Uterus (tissue), 4 donors: Measurements from ENCODE around the gene BIRC3. TPM values are rescaled to one million over a fixed set of nuclear protein-coding genes. Genes with fewer than 3 reads are reported as not detected.
A peak's percentile ranks its signal among the peaks of the same experiment; 100 is the strongest.

Experiments
- DNase-seq, 2 donors: peaks; one replicate each; pipeline ENCODE4 v3.0.0-alpha.2; 2019 to 2020
- H3K27ac ChIP-seq, 2 donors: fragments of 200-600 bp; sonication (generic); 1 replicate in 1 of 2; 2 replicates in 1 of 2; pipeline ENCODE4 v1.5.1; 2016 to 2018
- H3K27me3 ChIP-seq, 2 donors: fragments of 200-600 bp; sonication (generic); one replicate each; pipeline ENCODE4 v1.5.1; 2018 to 2019; ENCODE audit warnings: control low read depth in 1 of 2
- H3K36me3 ChIP-seq, 2 donors: fragments of 200-600 bp; sonication (generic); one replicate each; pipeline ENCODE4 v1.5.1; 2019; ENCODE audit warnings: control low read depth in 1 of 2
- H3K4me1 ChIP-seq, 2 donors: fragments of 200-600 bp; sonication (generic); one replicate each; pipeline ENCODE4 v1.5.1; 2018 to 2019; ENCODE audit warnings: control low read depth in 1 of 2
- H3K4me3 ChIP-seq, 2 donors: fragments of 200-600 bp; sonication (generic); 1 replicate in 1 of 2; 2 replicates in 1 of 2; pipeline ENCODE4 v1.5.1; 2018 to 2019; ENCODE audit warnings: mild to moderate bottlenecking in 1 of 2
- H3K9me3 ChIP-seq, 2 donors: fragments of 200-600 bp; sonication (generic); one replicate each; pipeline ENCODE4 v1.5.1; 2019; ENCODE audit warnings: control low read depth in 1 of 2
- CTCF ChIP-seq, 4 experiments: fragments of 200-600 bp in 2 of 4; fragments of 450-650 bp in 2 of 4; sonication (generic) in 2 of 4; IDR thresholded peaks; one replicate each; pipeline ENCODE4 v1.5.1; 2016 to 2019; ENCODE audit warnings: antibody characterized with exemption in 4 of 4, mild to moderate bottlenecking in 2 of 4, moderate library complexity in 1 of 4
- POLR2A ChIP-seq, 2 donors: fragments of 450-650 bp; IDR thresholded peaks; one replicate each; pipeline ENCODE4 v1.6.1; 2016; ENCODE audit warnings: antibody characterized with exemption in 2 of 2, mild to moderate bottlenecking in 1 of 2, moderate library complexity in 1 of 2
- intact Hi-C: fragments of 100-400 bp; cut with DNase I; formaldehyde crosslinking; loops from one replicate; pipeline ENCODE4 v1.15.1; 2023; ENCODE audit warnings: low total_unique reads
- total RNA-seq, 4 donors: library from RNA; depleted of rRNA in 3 of 4; stranded (reverse); fragments of >200 nt in 3 of 4; gene quantifications; one replicate each; pipeline versions ENCODE4 v1.1.0 to v1.2.4, GENCODE V29; 2014 to 2023
- donor health status: DM: yes; HTN: yes; CAD: no.

Gene BIRC3
- total RNA-seq, 4 donors from 2014 or later, result 1.5 to 102 (median 8.7) TPM

- Histone ChIP-seq H3K36me3 (no peaks in the 10 kb centered on the region), H3K27ac (no peak overlapping the region), H3K4me3 (no peak overlapping the region), H3K27me3 (no peaks in the 10 kb centered on the region), H3K9me3 (no peaks in the 10 kb centered on the region), H3K4me1 (no peaks in the 10 kb centered on the region)
- no peak for DNase-seq
- intact Hi-C loops, result no loop called here
- TF ChIP-seq CTCF (IDR thresholded peaks at IDR 0.05), result no peak
- no peak for TF ChIP-seq POLR2A (IDR thresholded peaks at IDR 0.05)
These were observed 26.5 kb downstream of the BIRC3 start for GRCh38 chr11:102343809-102344208.

GRCh38 chr11:102345904-102346303, 28.6 kb downstream of the BIRC3 start:
- Histone ChIP-seq H3K27me3 (no peaks in the 10 kb centered on the region), H3K4me1 (no peaks in the 10 kb centered on the region), H3K36me3 (no peaks in the 10 kb centered on the region), H3K4me3 (peak overlapping the region; percentile 74 to 88), H3K9me3 (no peaks in the 10 kb centered on the region), H3K27ac (peak overlapping the region; percentile 99 to 100)
- DNase-seq, result no peak
- intact Hi-C loops, result no loop called here
- TF ChIP-seq CTCF (IDR thresholded peaks at IDR 0.05), result no peak
- TF ChIP-seq POLR2A (IDR thresholded peaks at IDR 0.05), result no peak

GRCh38 chr11:102346456-102346747, 29.1 kb downstream of the BIRC3 start:
- no peak for DNase-seq
- H3K4me3 ChIP-seq, result peak overlapping the region; percentile 74 to 88
- TF ChIP-seq CTCF (IDR thresholded peaks at IDR 0.05) (no peak), POLR2A (IDR thresholded peaks at IDR 0.05) (no peak)
- H3K36me3 ChIP-seq, result no peaks in the 10 kb centered on the region
- no peaks in the 10 kb centered on the region for H3K27me3 ChIP-seq
- intact Hi-C loops, result no loop called here
- no peaks in the 10 kb centered on the region for H3K4me1 ChIP-seq
- H3K27ac ChIP-seq, result peak overlapping the region; percentile 99 to 100
- H3K9me3 ChIP-seq, result no peaks in the 10 kb centered on the region

GRCh38 chr11:102346748-102347461, 29.6 kb downstream of the BIRC3 start, which contains the start of gene BIRC2:
Gene BIRC2 (plus strand): TSS chr11:102347214. CDS start chr11:102349855, 2,641 bp downstream.
- Histone ChIP-seq H3K27me3 (no peaks in the 10 kb centered on the region), H3K36me3 (no peaks in the 10 kb centered on the region), H3K4me3 (peak within 1 kb of the TSS; percentile 74 to 88), H3K4me1 (no peaks in the 10 kb centered on the region), H3K27ac (peak within 1 kb of the TSS; percentile 99 to 100), H3K9me3 (no peaks in the 10 kb centered on the region)
- intact Hi-C loops, result no loop called here
- TF ChIP-seq POLR2A (IDR thresholded peaks at IDR 0.05), result peak; percentile 90 to 96
- TF ChIP-seq CTCF (IDR thresholded peaks at IDR 0.05), result peak; percentile 62 to 97 (median 88)
- DNase-seq, result peak; percentile 91 to 97

GRCh38 chr11:102347462-102348370, 30.4 kb downstream of the BIRC3 start:
- Histone ChIP-seq H3K27me3 (no peaks in the 10 kb centered on the region), H3K9me3 (no peaks in the 10 kb centered on the region), H3K4me3 (peak overlapping the region; percentile 74 to 88), H3K36me3 (no peaks in the 10 kb centered on the region), H3K4me1 (no peaks in the 10 kb centered on the region), H3K27ac (peak overlapping the region; percentile 99 to 100)
- peak in 1 of 2 donors; percentile 17 for TF ChIP-seq POLR2A (IDR thresholded peaks at IDR 0.05)
- TF ChIP-seq CTCF (IDR thresholded peaks at IDR 0.05), result no peak
- intact Hi-C loops, result no loop called here
- no peak for DNase-seq
